ENCODE data around the gene ERCC2. TPM values are rescaled to one million over a fixed set of nuclear protein-coding genes. Genes with fewer than 3 reads are reported as not detected.
"Not testable (repeated sequence)": the region's sequence is repeated elsewhere in the genome, so short reads cannot be mapped to it uniquely, and the experiment has no call there.

ERCC2 gene
- total and polyA plus RNA-seq, 3 donors from 2014 or later: 37.5 to 49.8 (median 46.4) TPM

DNA sequence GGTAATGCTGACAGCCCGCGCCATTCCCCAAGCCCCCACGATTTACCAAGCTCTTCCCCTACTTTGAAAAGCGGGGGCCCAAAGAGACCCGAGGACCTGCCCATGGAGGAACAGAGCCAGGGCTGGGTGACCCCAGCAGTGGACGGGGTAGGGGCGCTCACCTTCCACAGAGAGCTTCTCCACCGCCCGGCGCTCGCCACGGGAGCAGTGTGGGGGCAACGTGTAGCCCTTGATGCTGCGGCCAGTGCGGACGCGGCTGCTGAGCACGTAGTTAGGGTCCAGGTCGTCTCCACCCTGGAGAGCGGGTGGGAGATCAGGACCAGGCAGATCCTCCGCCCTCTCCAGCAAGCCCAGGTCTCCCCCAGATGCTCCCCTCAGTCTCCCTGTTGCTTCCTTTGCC lies 55.1 kb downstream of the ERCC2 start:
- H3K27me3 ChIP-seq: no peaks in the 10 kb centered on the region
- H3K4me1 ChIP-seq: no peaks in the 10 kb centered on the region
- TF ChIP-seq, protein P1, sequence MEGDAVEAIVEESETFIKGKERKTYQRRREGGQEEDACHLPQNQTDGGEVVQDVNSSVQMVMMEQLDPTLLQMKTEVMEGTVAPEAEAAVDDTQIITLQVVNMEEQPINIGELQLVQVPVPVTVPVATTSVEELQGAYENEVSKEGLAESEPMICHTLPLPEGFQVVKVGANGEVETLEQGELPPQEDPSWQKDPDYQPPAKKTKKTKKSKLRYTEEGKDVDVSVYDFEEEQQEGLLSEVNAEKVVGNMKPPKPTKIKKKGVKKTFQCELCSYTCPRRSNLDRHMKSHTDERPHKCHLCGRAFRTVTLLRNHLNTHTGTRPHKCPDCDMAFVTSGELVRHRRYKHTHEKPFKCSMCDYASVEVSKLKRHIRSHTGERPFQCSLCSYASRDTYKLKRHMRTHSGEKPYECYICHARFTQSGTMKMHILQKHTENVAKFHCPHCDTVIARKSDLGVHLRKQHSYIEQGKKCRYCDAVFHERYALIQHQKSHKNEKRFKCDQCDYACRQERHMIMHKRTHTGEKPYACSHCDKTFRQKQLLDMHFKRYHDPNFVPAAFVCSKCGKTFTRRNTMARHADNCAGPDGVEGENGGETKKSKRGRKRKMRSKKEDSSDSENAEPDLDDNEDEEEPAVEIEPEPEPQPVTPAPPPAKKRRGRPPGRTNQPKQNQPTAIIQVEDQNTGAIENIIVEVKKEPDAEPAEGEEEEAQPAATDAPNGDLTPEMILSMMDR (IDR thresholded peaks at IDR 0.05): no peak
- TF ChIP-seq POLR2A (IDR thresholded peaks at IDR 0.05): no peak
- WGBS, 2 donors: 69 to 80% methylated on average over 21 of the region's 21 CpGs
- H3K9me3 ChIP-seq: no peaks in the 10 kb centered on the region
- H3K4me3 ChIP-seq: no peak overlapping the region
- H3K36me3 ChIP-seq (ENCODE audit: low read depth, missing control alignments): no peaks in the 10 kb centered on the region
- no peak overlapping the region for H3K27ac ChIP-seq
- intact Hi-C loops (cut with DNase I; ENCODE audit: low total_unique reads): no loop called here
- no peak for DNase-seq

DNA sequence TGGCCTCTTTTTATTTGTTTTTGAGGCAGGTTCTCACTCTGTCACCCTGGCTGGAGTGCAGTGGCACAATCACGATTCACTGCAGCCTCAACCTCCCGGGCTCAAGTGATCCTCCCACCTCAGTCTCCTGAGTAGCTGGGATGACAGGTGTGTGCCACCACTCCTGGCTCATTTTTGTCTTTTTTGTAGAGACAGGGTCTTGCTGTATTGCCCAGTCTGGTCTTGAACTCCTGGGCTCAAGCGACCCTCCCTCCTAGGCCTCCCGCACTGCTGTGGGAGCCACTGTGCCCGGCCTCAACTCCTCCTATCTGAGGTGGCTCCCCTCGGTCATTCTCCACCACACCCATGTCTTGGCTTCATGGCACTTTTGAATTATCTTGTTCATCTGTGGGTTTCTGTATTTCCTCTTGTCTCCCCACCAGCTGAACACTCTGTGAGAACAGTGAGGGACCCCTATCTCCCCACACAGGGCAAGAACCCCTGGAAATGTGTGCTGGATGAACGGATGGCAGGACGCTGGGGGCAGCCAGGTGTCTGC lies 55.6 kb downstream of the ERCC2 start:
- no peak for TF ChIP-seq POLR2A (IDR thresholded peaks at IDR 0.05)
- TF ChIP-seq, protein P1 (IDR thresholded peaks at IDR 0.05): no peak
- H3K4me1 ChIP-seq: no peaks in the 10 kb centered on the region
- intact Hi-C loops (cut with DNase I; ENCODE audit: low total_unique reads): no loop called here
- H3K36me3 ChIP-seq (ENCODE audit: low read depth, missing control alignments): no peaks in the 10 kb centered on the region
- H3K27me3 ChIP-seq: no peaks in the 10 kb centered on the region
- no peak overlapping the region for H3K4me3 ChIP-seq
- no peaks in the 10 kb centered on the region for H3K9me3 ChIP-seq
- WGBS, 2 donors: 80% methylated on average over 8 of the region's 8 CpGs
- no peak for DNase-seq
- no peak overlapping the region for H3K27ac ChIP-seq

DNA sequence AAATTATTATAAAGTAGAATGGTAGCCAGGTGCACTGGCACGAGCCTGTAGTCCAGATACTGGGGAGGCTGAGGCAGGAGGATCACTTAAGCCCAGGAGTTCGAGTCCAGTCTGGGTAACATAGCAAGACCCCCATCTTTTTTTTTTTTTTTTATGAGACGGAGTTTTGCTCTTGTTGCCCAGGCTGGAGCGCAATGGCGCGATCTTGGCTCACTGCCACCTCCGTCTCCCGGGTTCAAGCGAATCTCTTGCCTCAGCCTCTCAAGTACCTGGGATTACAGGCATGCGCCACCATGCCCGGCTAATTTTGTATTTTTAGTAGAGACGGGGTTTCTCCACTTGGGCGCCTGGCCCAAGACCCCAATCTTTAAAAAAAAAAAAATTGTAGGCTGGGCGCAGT lies 58.1 kb downstream of the ERCC2 start:
- H3K4me1 ChIP-seq; H3K9me3 ChIP-seq; H3K27ac ChIP-seq; H3K27me3 ChIP-seq; H3K4me3 ChIP-seq; H3K36me3 ChIP-seq (ENCODE audit: low read depth, missing control alignments); intact Hi-C loops (cut with DNase I; ENCODE audit: low total_unique reads); DNase-seq: not testable (repeated sequence)
- 91 to 94% methylated on average over 14 of the region's 14 CpGs for WGBS, 2 donors

DNA sequence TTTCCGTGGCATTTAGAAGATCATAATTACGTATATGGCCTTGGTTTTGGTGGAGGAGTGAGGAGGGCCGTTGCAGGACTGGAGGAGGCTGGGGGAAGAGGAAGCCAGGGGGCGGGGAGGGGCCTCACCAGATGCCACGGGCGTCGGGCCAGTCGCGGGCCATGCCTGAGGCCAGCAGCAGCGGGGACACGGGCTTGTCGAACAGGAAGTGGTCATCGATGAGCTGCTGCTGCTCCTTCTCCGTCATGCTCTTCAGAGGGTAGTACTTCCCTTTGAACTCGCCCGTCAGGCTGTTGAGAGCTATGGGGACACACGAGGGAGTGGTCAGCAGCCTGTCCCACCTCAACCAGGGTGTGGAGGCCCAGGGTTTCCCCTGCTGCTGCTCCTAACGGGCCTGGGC lies 58.8 kb downstream of the ERCC2 start:
- intact Hi-C loops (cut with DNase I; ENCODE audit: low total_unique reads): no loop called here
- no peaks in the 10 kb centered on the region for H3K4me1 ChIP-seq
- WGBS, 2 donors: 28 to 36% methylated on average over 5 to 18 of the region's 18 CpGs
- no peaks in the 10 kb centered on the region for H3K36me3 ChIP-seq (ENCODE audit: low read depth, missing control alignments)
- no peak overlapping the region for H3K27ac ChIP-seq
- TF ChIP-seq, protein P1 (IDR thresholded peaks at IDR 0.05): no peak
- TF ChIP-seq POLR2A (IDR thresholded peaks at IDR 0.05): no peak
- no peaks in the 10 kb centered on the region for H3K27me3 ChIP-seq
- peak; percentile 45 for DNase-seq
- no peaks in the 10 kb centered on the region for H3K9me3 ChIP-seq
- no peak overlapping the region for H3K4me3 ChIP-seq

DNA sequence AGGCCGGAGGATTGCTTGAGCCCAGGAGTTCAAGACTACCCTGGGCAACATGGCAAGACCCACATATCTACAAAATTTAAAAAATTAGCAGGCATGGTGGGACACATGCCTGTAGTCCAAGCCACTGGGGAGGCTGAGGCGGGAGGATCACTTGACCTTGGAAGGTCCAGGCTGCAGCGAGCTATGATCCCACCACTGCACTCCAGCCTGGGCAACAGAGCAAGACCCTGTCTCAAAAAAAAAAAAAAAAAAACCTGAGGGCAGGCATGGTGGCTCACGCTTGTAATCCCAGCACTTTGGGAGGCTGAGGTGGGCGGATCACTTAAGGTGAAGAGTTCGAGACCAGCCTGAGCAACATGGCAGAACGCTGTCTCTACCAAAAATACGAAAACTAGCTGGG lies 61.1 kb downstream of the ERCC2 start:
- H3K9me3 ChIP-seq; H3K4me3 ChIP-seq; H3K4me1 ChIP-seq; H3K27ac ChIP-seq; DNase-seq; H3K27me3 ChIP-seq; H3K36me3 ChIP-seq (ENCODE audit: low read depth, missing control alignments); intact Hi-C loops (cut with DNase I; ENCODE audit: low total_unique reads): not testable (repeated sequence)
- WGBS, 2 donors: 83 to 91% methylated on average over 8 of the region's 8 CpGs

DNA sequence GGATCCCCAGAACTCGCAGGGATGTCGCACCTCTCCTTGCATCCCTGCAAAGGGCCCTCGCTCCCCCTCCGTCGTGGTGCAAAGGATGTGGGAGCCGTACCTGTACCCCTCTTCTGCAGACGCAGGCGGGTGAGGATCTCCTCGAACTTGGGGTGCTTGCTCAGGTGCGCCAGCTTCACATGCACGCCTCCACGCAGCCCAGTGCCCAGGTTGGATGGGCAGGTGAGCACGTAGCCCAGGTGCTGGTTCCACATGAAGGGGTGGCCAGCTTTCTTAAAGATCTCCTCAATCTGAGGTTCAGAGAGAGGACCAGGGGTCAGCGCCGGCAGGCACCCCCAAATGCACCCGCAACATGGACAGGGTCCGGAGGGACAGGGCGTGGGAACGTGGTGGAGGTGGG lies 63.0 kb downstream of the ERCC2 start:
- intact Hi-C loops (cut with DNase I; ENCODE audit: low total_unique reads): no loop called here
- Histone ChIP-seq H3K36me3 (ENCODE audit: low read depth, missing control alignments) (no peaks in the 10 kb centered on the region), H3K4me1 (peaks cover 3% of the 10 kb centered on the region), H3K27me3 (no peaks in the 10 kb centered on the region), H3K4me3 (no peak overlapping the region), H3K9me3 (no peaks in the 10 kb centered on the region), H3K27ac (no peak overlapping the region)
- no peak for DNase-seq
- TF ChIP-seq, protein P1 (IDR thresholded peaks at IDR 0.05): no peak
- TF ChIP-seq POLR2A (IDR thresholded peaks at IDR 0.05): no peak
- 58 to 69% methylated on average over 16 to 19 of the region's 19 CpGs for WGBS, 2 donors

Data from testis (tissue), 3 donors.